ENCODE results near the gene PLCD3.

GRCh38 chr17:45067637-45068036 is 64.7 kb downstream of the PLCD3 start:
- no peak for TF ChIP-seq CTCF (IDR thresholded peaks at IDR 0.05 in 8 of 11, conservative IDR thresholded peaks at IDR 0.05 in 3 of 11)
- TF ChIP-seq POLR2AphosphoS5 (IDR thresholded peaks at IDR 0.05): no peak
